Cardiac fibroblast (primary cell): ENCODE data around the gene REST.
"Not testable (repeated sequence)": the region's sequence is repeated elsewhere in the genome, so short reads cannot be mapped to it uniquely, and the experiment has no call there.

Experiments
- DNase-seq, 2 donors: peaks; one replicate each; pipeline versions ENCODE4 v3.0.0 to v3.0.0-alpha.2; 2010; ENCODE audit warnings: low read depth in 2 of 2
- H3K4me3 ChIP-seq, 2 donors: replicated peaks in 1 of 2; 1 replicate in 1 of 2; 2 replicates in 1 of 2; pipeline ENCODE4 v1.5.1; 2011; ENCODE audit warnings: low read depth in 2 of 2, low read length in 2 of 2, mild to moderate bottlenecking in 2 of 2, moderate library complexity in 1 of 2
- TF ChIP-seq, protein P1 (sequence below): IDR thresholded peaks from one replicate; pipeline ENCODE4 v1.5.1; 2011; ENCODE audit warnings: low read depth, mild to moderate bottlenecking, low read length, inconsistent platforms

REST gene

DNA sequence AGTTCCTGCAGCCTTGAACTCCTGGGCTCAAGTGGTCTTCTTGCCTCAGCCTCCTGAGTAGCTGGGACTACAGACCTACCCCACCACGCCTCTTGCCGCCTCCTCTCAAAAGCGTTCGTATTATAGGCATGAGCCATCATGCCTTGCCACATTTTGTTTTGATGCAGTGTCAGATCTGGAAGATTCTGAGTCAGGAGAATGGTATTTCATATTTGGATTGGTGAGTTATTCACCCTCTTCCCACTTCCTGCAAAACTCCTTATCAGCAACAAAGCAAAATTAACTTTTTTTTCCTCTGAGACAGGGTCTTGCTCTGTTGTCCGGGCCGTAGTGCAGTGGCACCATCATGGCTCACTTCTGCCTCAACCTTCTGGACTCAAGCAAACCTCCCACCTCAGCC lies 29.6 kb downstream of the REST start:
- H3K4me3 ChIP-seq, result no peak overlapping the region
- peak; percentile 73 to 91 for DNase-seq
- TF ChIP-seq, protein P1, sequence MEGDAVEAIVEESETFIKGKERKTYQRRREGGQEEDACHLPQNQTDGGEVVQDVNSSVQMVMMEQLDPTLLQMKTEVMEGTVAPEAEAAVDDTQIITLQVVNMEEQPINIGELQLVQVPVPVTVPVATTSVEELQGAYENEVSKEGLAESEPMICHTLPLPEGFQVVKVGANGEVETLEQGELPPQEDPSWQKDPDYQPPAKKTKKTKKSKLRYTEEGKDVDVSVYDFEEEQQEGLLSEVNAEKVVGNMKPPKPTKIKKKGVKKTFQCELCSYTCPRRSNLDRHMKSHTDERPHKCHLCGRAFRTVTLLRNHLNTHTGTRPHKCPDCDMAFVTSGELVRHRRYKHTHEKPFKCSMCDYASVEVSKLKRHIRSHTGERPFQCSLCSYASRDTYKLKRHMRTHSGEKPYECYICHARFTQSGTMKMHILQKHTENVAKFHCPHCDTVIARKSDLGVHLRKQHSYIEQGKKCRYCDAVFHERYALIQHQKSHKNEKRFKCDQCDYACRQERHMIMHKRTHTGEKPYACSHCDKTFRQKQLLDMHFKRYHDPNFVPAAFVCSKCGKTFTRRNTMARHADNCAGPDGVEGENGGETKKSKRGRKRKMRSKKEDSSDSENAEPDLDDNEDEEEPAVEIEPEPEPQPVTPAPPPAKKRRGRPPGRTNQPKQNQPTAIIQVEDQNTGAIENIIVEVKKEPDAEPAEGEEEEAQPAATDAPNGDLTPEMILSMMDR, result no peak

DNA sequence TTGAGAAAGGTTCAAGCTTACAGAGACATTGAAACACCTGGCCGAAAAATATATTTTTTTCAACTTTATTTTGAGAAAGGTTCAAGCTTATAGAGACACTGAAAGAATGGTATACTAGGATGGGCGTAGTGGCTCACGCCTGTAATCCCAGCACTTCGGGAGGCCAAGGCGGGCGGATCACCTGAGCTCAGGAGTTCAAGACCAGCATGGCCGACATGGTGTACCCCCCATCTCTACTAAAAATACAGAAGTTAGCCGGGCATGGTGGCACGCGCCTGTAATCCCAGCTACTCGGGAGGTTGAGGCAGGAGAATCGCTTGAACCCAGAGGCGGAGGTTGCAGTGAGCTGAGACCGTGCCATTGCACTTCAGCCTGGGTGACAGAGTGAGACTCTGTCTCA lies 32.1 kb downstream of the REST start:
- H3K4me3 ChIP-seq, DNase-seq: not testable (repeated sequence)

DNA sequence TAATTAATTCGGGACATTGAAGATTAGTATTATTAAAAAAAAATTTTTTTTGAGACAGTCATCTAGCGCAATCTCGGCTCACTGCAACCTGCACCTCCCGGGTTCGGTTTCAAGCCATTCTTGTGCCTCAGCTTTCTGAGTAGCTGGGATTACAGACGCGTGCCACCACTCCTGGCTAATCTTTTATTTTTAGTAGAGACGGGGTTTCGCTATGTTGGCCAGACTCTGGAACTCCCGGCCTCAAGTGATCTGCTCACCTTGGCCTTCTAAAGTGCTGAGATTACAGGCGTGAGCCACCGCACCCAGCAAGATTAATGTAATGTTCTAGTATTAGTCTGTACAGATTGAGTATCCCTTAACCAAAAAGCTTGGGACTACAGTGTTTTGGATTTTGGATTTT lies 32.7 kb downstream of the REST start:
- no peak for DNase-seq
- no peak overlapping the region for H3K4me3 ChIP-seq
- TF ChIP-seq, protein P1, result no peak

DNA sequence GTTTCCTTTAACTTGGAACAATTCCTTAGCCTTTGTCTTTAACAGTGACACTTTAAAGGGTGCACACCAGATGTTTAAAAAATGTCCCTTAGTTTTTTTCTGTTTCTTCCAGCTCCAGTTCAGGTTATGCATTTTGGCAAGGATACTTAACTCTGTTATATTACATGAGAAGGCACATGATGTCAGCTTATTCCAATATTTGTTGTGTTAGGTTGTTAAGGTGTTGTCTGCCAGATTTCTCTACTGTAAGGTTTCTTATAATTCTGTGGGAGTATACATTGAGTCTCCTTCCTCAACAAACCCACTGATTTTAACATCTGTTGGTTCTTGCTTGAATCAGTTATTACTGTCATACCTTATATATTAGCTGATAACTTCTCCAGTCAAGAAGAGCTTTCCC lies 33.3 kb downstream of the REST start:
- TF ChIP-seq, protein P1, result no peak
- DNase-seq, result no peak
- no peak overlapping the region for H3K4me3 ChIP-seq

DNA sequence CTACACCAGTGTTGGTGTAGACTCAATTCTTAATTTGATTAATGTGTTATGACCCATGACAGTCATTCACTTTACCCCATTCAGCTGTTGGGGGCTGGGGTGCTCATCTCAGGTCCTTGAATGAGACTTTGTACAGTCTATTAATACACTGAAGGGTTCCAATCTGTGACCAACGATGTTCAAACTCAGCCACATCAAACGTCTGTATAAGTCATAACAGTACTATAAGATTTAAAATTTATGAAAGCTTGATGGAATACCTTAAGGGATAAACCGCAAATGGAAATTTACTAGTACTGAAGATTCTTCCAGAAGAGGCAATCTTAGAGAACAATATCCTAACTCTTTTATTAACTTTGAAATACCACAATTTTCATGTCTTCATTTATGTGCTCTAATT lies 33.7 kb downstream of the REST start:
- no peak overlapping the region for H3K4me3 ChIP-seq
- TF ChIP-seq, protein P1, result no peak

DNA sequence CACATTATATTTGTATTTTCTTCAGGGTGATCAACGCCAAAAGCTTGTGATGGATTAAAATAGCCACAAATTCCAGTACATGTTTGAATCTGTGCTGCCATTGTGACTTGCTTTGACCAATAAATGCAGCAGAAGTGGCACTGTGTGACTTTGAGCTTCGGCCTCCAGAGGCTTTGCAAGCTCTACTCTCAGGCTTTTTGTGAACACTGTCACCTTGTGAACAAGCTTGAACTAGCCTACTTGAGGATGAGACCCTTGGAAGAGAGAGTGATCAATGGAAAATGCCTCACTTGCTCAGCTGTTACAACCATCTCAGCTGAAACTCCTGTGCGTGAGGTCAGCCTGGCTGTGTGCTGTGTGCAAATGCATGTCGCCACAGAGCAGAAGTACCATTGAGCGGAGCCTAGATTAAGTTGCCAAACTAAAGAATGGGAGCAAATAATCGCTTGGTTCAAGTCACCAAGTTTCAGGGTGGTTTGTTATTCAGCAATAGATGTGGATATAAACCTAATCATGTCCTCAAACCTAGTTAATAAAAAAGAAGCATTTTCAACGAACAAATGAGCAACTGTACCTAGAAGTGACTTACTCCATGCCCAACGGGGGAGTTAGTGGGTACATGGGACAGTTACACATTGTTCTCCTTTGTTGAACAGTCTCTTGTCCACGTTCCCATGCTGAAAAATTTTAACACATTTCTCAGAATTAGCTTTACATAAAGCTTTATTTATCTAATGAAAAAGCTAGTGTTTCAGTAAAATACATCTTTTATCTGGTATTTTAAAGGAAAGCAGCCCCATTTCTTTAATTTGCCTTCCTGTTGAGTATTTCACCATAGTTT lies 46.2 kb downstream of the REST start:
- TF ChIP-seq, protein P1, result no peak
- DNase-seq, result no peak
- no peak overlapping the region for H3K4me3 ChIP-seq

More for the DNA sequence above, 33.7 kb downstream of the REST start:
- DNase-seq, result no peak

DNA sequence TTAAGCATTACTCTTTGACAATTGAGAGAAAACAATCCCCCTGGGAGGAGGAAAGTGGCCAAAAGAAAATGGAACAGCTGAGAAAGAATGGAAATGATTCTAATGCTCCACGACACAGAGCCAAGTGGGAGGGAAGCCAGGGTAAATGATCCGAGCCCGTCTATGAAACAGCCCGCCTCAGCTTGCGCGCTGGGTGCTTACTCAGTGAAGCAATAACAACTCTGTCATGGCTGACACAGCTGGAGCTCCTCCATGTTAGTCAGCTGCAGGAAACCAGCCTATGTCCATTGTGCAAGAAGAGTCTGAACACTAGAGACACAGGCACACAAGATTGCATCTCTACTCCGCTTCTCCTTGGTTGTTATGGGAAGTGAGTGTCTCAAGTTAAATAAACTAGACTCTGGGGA lies 50.4 kb downstream of the REST start:
- peak; percentile 97 to 99 for DNase-seq
- H3K4me3 ChIP-seq, result peak overlapping the region; percentile 2 to 9
- TF ChIP-seq, protein P1, result no peak
